Measurements from ENCODE around the gene FRMD3.

Gene FRMD3

DNA sequence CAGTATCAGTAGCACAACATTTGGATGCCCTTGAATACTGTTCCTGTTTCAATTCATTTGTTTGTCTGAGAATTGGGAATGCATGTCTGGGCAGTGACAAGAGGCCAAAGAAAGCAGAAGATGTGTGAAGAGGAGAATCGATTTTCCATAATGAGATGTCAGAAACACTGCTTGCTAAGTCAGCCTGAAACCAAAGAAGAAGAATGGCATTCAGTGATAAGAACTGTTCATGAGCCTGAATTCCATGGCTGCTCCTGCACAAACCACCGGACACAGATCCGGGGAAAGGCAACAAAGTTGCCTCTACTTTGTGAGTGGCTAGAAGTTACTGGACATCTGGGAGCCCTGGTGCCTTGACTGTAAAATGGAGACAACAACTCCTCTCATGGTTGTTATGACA lies 268.1 kb downstream of the FRMD3 start:
- DNase-seq: no peak

DNA sequence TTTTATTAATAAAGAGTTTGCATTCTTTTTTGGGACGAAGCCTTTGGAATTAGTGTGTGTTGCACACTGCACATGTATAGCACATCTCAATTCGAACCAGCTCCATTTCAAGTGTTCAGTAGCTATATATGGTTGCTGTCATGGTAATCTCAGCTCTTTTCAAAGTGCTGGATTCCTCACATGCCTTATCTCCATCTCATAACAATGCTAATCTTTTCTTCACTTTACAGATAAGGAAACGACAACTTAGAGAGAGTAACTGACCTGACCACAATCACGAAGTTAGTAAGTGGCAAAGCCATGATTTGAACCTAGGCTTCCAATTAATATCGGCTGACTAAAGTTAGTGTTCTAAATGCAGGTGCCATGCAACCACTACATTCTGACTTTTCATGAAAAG lies 270.5 kb downstream of the FRMD3 start:
- no peak for DNase-seq

DNA sequence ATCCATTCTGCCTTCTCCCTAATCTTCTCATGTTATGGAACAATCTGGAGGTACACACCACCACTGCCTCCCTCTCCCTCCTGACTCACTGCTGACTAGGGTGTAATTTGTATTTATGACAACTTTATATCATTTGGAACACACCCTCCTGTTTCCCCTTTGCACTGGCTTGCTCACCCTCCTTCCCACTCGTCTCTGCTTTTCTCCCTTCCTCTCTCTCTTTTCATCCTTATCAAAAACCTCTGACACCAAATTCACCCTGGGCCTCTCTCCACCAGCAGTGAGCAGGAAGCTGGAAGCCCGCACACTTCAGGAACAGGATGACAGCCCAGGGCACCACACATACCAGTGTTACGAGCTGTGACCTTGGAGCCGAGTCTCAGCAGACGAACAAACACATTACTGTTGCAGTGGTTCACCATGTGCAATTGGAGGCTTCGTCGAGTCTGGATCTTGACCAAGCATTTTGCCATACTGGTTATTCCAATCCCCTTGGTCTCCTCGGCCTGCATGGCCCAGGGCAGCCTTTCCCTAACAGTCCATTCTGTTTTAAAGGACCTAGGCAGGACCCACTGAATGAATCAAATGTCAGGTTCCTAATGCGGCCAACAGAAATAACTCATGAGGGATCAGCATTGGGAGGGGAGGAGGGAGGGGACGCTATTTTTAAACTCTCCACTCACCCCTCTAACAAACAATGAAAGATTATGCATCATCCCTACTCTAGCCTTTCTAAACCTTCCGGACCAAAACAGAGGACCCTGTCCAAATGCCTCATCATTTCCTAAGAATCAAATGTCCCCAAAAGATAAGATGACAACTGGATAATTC lies 271.3 kb downstream of the FRMD3 start:
- DNase-seq: no peak

DNA sequence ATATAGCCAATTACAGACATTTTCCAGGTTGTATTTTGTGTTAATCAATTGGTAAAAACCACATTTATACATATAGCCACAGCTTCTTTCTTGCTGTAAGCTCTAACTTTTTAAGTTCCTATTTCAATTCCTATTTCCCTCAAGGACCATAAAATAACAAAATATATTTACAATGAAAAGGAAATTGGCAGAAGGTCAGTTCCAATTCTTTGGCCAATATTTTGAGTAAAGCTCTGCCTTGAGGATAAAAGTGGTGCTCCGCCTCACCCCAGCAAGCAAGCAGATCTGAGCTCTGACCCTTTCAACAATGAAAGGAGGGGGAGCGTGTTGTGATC lies 271.9 kb downstream of the FRMD3 start:
- no peak for DNase-seq

DNA sequence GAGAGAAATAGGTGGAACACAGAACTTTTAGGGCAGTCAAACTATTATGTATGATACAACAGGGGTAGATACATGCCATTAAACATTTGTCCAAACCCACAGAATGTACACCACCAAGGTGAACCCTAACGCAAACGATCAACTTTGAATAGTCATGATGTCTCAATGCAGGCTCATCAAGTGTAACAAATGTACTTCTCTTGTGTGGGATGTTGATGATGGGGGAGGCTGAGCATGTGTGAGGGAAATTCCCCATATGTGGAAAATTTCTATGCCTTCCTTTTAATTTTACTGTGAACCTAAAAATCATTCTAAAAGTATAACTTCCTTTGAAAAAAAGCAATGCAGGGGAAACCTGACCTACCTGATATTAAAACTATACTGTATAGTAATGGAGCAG lies 273.9 kb downstream of the FRMD3 start:
- no peak for DNase-seq

DNA sequence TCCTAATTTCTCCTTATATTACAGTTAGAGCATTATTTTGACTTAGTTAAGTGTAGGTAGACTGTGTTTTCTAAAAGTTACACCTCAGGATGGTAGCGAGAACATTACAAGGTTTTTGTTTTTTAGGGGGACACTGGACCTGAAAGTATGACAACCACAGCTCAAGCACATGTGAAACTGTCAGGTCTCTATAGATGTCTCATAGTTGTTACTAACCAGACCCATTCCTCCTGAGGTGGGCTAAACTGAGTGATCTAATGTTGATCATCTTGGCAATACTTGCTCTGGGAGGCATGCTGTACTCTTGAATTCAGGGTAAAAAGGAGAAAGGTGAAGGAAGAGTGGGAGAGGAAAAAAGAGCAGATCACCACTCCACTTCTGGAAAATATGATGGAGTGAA lies 278.6 kb downstream of the FRMD3 start:
- no peak for DNase-seq

DNA sequence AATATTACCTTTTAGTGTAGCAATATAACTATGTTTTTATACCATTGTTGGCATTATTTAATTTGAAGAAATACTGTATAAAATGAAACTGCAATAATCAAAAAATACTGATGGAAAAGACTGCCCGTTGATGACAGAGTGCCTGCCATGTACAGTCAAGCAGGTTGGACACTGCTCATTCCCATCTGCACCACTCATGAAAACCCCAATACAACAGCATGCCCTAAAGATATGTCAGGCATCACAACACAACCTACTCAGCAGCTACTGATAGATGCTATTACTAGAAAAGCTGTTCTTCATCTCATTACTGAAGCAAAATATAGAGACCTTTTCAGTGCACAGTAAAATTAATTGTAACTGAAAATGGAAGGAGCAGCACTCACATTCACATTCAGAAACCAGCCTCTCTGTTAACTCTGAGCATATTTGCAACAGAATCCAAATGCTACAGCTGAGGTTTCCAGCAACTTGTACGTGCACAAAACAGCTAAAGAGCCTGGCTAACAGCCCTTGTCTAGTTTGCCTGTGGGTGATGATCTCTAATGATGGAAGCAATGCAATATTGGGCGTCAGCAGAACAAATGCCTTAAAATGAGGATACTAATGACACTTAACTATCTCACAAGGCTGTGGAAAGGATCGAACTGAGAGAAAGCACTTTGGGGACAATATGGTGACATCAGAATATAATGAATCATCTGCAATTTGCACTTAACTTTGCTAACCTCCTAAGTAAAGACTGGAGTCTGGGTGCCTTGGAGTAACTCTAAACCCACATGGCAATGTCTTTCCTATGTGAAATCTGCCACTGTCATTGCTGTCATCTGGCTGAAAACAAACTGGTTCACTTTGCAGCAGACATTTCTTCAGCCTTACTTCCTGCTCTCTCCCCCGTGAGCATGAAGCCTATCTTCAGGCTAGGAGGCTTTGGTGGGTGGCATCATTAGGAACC lies 280.0 kb downstream of the FRMD3 start:
- DNase-seq: no peak

DNA sequence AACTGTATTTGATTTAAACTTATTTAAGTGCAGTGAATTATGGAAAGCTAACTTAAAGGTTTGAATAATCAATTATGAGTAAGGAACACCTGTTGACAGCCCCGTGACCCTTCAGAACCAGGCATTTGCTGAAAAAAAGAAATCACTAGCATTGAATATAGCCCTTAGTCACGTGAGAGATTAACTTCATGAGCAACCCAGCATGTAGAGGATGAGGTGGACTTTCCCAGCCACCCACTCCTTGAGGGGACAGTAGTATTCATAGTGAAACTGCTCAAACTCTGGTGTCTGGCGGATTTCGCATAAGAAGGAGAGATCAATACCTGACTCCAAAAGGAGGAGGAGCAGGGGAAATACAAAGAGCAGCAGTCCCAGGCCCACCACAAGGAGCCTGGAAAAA lies 290.5 kb downstream of the FRMD3 start:
- no peak for DNase-seq

DNA sequence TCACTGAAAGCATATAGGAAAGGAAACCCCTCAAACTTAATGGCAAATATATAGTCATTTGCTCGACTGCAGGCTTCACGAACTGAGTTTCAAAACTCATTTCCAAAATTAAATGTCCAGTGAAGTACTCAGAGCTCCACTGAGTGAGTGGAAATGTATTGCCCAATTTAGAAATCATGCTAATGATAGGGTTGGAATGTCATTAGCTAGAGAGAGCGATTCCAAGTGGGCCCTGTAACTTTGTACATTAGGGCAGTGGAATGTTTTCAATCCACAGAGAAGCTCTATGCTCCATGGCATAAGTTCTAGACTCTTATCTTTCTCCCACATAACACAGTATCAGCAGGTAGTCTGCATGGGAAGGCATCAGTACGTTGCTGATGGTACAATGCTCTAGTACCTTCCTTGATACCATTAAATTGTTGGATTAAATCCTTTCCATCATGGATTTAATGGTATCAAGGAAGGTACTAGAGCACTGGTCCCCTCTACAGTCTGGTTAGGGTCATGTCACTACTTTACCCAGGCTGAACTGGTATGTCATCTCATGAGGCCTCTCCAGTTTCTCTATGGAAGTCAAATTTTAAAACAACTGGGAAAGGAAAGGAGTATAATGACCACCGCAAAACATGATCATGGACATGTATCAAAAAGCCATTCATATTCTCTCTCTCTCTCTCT lies 292.1 kb downstream of the FRMD3 start:
- no peak for DNase-seq

DNA sequence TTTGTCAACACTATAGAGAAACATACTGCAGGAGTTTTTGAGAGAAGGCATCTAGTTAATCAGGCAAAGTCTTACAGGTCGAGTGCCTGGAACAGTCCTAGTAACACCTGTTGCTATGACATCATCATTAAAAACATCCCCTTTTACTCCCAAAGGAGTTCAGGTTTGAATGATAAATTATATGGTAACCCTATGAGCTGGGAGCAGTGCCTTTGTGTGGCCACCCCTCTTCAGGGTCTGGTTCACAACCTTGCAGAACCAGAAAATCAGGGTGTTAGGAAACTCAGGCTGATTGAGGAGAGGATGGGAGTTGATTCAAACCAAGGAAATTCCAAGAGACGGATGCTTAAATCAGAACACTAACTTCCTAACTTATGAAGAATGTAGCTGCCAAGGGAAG lies 296.1 kb downstream of the FRMD3 start:
- no peak for DNase-seq

DNA sequence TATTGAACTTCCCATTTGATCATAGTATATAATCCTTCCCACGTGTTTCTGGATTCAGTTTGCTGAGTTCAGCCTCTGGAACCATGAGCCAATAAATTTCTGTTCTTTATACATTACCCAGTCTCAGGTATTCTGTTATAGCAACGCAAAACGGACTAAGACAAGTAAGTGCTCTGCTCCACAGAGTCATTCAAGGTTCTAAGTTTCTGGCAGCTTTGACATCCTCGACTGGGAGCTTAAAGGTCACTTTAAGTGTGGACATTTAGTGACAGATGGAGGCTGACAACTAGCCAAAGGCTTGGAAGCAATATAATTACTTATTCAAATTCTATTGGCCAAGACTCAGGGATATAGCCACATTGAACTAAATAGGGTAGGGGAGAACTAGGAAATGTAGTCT lies 297.5 kb downstream of the FRMD3 start:
- DNase-seq: no peak

DNA sequence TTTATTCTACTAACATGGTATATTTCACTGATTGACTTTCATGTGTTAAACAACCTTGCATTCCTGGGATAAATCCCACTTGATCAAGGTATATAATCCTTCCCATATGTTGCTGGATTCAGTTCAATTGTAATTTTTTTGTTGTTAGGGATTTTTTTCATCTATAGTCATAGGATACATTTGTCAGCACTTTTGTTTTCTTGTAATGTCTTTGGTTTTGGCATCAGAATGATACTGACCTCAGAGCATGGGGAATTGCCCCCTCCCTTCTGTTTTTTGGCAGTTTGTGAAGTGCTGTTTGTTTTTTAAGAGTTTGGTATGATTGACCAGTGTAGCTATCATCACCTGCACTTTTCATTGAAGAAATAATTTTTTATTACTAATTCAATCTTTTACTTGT lies 298.5 kb downstream of the FRMD3 start:
- DNase-seq: no peak

DNA sequence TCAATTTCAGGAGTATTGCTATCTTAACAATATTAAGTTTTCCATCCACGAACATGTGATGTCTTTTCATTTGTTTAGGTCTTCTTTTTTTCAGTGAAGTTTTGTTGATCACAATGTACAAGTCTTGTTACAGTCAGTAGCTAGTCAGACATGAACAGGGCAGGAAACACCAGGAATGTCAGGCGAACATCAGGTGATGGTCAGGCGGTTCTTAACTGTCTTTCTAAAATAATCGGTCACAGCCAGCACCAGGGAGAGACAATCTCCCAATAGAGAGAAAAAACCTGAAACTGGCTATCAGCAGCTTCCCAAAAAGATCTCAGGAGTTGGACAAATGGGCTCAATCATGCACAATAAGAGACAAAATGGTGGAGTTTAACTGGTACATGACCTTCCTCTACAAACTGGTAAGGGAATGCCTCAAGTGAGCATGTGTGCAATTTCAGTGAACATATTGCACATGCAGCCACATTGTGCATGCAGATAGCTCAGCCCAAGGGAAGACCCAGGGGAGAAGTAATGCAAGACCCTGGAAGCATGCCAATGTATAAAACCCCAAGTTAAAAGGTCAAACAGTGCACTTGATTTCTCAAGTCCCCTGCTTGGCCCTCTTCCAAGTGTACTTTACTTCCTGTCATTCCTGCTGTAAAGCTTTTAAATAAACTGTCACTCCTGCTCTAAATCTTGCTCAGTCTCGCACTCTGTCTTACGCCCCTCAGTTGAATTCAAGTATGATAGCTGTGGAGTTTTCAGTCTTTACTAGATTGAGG lies 299.1 kb downstream of the FRMD3 start:
- no peak for DNase-seq

DNA sequence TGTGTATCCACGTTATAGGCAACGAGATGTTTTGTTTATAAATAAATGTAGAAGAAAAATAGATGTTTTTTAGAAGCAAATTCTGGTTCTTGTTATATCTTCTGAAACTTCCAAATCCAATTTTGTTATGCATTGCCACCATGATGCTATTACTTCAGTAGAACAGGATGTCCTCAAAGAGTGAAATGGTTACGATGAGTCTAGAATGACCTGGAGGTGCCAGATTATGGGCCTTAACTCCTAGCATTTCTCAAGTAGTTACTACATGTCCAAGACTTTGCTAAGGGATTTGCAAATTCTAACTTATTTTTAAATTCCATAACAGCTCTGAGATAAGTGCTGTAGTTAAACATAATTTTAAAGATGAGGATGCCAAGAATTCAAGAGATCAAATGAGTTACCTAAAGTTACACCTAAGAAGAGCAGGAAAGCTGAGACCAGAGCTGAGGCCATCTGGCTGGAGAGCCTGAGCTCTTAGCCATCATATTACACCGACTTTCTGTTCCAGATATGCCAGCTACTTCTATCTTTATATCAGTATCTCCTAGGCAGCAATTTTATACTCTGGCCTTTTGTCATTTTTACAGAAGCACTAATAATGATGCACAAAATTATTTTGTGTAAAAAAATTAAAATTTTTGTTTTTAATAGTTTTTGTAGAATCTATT lies 302.0 kb downstream of the FRMD3 start:
- DNase-seq: no peak

DNA sequence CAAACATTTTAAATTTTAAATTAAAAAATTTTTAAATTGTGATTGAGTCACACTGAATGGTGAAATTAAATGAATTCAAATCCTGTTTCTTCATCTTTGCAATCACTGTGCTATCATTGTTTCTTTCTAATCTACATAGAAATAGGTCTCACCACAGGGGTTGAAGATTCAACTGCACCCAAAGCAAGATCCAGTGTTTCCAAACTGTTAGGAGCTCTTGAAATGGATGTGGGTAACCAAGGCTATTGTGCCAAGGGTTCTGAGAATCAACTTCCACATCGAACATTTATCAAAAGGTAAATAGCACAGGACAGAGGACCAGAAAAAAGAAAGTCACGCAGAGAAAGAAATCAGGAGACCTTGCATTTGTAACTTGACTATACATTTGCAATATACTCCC lies 302.7 kb downstream of the FRMD3 start:
- no peak for DNase-seq

DNA sequence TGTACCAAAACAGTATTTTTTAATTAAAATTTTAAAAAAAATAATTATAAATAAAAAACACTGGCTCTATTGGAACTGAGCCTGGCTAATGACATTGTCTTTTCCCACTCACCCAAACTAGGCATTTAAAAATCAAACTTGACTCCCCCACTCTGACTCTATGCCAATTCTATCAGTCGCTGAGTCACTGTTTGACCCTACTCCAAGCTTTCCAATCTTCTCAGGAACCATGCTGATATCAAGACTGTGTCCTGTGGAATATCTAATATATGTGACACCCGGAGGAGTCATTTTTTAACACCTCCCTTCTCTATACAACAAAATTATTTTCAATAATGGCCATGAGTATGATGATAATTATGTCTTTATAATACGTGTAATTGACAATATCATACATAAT lies 303.7 kb downstream of the FRMD3 start:
- DNase-seq: no peak

DNA sequence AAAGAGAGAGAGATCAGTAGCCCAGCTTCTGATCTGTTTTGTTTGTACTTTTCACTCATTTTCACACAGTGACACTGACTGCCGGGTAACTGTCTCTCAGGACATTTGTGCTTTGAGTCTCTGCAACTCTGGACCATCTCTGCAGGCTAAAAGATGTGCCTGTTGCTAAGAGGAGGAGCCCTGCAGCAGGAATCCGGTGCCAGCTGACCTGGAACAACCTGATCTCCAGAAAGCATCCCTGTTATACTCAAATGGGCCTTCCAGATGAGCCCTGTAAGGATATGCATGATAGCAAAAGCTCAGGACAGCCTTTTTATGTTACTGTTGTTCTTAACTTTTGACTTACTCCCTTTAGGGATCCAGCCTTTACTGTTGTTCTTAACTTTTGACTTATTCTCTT lies 304.6 kb downstream of the FRMD3 start:
- no peak for DNase-seq

DNA sequence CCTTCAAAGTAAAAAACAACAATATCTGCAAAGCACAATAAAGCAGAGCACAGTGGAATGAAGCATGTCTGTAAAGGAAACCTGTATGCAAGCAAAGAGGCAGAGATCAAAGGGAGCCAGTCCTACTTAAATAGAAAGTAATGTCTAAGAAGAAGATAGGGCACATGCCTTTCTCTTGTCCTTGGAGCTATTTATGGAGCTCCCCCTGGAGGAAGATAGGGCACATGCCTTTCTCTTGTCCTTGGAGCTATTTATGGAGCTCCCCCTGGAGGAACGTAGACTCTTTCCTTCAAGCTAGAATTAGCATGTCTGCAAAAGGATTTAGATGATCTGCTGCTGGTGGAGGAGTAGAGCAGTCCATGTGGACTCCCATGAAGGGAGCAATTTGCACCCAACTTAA lies 307.2 kb downstream of the FRMD3 start:
- no peak for DNase-seq

DNA sequence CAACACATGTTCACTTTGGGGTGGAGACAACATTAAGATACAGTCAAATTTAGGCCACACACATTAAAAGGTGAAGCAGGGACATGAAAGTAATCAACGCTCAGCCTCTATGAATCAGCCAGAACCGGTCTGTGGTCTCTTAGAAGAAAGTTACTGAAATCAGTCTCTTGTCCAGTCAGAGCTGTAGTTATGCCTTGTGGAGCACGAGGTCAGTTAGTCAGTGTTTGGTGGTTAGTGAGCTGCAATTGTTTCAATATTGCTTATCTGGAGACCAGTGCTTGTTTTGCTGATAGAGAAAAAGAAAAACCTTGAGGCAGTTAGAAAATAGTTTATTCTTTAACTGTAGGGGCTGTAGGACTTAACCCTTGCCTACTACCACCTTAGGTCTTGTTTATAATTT lies 317.5 kb downstream of the FRMD3 start:
- DNase-seq: no peak

DNA sequence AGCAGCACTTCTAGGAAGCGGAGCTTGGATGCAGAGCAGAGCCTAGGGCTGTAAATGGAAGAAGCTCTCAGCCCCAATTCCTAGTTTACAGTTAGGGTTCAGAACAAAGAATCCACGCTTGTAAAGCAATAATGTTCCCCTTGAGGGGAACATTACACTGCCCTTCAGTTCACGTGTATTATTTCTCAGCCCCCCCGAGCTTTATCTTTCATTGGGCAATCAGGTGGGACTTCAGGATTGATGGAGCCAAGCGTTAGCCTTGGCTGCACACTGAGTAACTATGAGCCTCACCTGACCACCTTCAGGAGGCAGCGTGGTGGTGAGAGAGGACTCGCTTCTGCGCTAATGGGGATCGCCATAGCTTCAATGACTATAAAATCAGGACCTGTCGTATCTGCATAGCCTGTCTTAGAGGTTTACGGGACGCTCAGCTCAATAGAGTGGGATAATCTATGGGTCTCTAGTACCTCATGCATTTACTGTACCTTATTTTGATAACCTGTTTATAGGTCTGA lies 318.2 kb downstream of the FRMD3 start:
- DNase-seq: no peak

DNA sequence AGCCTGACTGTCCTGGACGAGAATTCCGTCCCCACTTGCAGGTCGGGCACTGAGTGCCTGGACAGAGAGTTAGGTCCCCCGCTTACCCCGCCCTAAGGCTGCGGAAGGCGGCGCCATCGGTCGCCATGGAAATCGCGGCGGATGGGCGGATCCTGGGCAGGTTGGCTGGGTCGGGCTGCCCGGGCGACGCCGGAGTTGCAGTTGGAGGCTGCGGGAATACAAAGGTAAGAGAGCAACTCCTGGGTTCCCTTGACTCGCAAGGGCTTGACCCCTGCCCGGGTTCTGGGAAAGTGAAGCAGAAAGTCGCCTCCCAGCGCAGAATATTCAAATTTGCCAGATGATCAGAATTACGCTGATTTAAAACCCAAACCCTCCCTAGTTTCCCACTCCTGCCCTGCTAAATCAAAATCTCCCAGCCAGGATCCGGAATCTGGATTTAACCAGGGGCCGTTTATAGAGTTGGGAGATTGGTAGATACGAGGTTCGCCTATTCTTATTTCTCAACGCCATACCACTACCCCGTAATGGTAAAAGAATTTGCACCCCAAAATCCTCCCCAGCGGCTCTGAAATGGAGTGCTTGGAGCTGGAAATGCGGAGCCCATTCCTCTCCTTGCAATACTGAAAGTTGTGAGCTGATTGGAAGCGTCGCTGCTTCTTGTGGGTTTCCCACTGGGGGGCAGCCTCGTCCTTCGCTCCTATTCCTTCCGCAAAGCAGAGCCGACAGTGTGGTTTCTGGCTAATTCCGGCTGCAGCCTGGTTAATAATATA lies 318.9 kb downstream of the FRMD3 start:
- no peak for DNase-seq
